Bone marrow (tissue), 2 donors: Measurements from ENCODE around the gene RRP15.
"Not testable (repeated sequence)": the region's sequence is repeated elsewhere in the genome, so short reads cannot be mapped to it uniquely, and the experiment has no call there.

Experiments
- DNase-seq, 2 donors: peaks; one replicate each; lab custom pipeline; 2025; lab: John Stamatoyannopoulos, UW

The RRP15 gene

GRCh38 chr1:218297461-218297860, 12.4 kb downstream of the RRP15 start:
- no peak for DNase-seq

GRCh38 chr1:218297867-218298266, 12.8 kb downstream of the RRP15 start:
- DNase-seq = no peak

DNA sequence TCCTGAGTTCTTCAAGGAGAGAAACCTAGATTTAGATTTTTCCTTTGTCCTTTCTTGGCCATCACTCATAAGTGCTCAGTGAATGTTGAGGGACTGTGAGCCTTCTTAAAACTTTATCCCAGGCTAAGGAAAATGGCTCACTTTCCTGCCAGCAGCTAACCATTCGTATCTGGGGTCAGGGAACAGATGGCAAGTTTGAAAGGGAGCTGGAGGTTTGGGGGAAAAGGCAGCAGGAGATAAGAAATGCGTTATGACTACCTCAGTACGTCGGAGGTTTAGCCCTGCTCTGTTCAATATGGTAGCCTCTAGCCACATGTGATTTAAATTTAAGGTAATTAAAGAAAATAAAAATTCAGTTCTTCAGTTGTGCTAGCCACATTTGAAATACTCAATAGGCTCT, 13.3 kb downstream of the RRP15 start:
- DNase-seq = no peak

GRCh38 chr1:218299416-218299815, 14.3 kb downstream of the RRP15 start:
- no peak for DNase-seq

- no peak for DNase-seq
Observed at GRCh38 chr1:218301217-218301616, 16.1 kb downstream of the RRP15 start.

DNA sequence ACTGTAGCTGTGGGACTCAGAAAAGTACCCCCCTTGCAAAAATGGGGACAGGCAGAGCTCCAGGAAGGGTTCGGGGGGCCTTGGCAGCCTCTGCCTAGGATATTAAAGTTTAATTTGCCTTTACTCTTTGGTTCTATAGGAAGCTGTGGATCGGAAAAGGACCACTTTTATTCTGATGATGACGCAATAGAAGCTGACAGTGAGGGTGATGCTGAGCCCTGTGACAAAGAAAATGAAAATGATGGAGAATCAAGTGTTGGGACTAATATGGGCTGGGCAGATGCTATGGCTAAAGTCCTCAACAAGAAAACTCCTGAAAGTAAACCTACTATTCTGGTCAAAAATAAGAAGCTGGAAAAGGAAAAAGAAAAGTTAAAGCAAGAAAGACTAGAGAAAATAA, 17.1 kb downstream of the RRP15 start:
- no peak for DNase-seq

GRCh38 chr1:218303176-218303879, 18.2 kb downstream of the RRP15 start:
- DNase-seq = no peak

- no peak for DNase-seq
Observed at GRCh38 chr1:218304281-218305039, 19.4 kb downstream of the RRP15 start.

DNA sequence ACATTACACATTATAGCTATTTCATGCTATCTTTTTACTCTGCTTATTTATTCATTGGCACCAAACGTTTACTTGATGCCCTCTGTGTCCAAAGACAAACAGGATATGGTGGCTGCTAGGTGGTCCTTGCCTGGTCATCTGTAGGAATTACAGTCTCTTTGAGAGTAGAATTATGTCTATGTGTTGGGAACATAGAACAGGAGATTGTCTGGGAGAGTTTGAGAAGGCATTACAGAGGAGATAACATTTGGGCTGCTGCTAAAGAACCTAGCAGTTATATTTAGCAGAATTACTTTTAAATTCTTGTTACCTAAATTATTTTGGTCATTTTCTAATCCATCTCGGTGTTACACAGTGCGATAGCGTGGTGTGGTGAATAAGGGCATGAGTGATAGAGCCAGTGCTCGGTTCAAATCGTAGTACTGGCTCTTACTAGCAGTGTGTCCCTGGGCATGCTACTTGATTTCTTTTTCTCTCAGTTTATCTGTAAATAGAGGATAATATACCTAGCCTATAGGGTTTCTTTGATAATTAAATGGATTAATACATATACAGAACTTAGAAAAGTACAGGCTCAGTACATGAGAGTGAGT, 20.5 kb downstream of the RRP15 start:
- DNase-seq = no peak

DNA sequence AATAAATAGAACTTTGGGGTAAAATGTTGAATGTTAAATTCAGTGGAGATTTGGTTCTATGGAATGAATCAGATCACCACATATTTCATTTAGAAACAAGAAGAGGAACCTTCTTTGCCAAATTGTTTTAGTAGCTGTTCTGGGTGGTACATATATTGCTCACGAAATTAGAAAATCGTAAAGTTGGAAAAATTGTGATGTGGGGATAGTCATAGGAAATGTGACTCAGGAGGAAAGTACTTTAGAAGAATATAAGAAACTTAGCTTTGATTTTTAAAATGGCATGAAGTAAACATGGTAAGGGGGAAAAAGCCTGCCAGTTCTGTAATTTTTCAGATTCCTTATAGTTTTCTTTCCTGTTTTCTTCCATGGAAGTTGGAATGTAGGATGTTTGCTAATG, 27.4 kb downstream of the RRP15 start:
- no peak for DNase-seq

GRCh38 chr1:218314316-218314715, 29.2 kb downstream of the RRP15 start:
- no peak for DNase-seq

GRCh38 chr1:218315638-218316037, 30.5 kb downstream of the RRP15 start:
- no peak for DNase-seq

GRCh38 chr1:218317061-218317460, 32.0 kb downstream of the RRP15 start:
- no peak for DNase-seq

- not testable (repeated sequence) for DNase-seq
Observed at GRCh38 chr1:218320182-218320581, 35.1 kb downstream of the RRP15 start.

DNA sequence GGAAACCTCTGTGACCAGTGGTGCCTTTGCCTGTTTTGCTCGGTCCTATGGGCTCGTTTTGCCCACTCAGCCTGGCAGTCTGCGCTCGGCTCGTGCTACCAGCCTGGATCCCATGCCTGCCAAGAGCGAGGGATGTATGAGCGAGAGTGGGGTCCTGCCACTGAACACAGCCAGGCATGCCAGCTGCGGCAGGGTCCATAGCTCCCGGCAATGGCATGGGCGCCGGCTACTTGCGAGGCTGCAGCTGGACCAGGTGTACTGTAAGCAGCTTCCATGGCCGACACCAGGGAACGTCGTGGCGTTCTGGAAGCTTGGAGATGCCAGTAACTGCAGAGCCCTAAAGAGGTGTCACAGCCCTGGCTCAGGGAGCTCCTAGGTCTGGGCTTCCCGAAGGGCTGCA, 37.7 kb downstream of the RRP15 start:
- DNase-seq = no peak

DNA sequence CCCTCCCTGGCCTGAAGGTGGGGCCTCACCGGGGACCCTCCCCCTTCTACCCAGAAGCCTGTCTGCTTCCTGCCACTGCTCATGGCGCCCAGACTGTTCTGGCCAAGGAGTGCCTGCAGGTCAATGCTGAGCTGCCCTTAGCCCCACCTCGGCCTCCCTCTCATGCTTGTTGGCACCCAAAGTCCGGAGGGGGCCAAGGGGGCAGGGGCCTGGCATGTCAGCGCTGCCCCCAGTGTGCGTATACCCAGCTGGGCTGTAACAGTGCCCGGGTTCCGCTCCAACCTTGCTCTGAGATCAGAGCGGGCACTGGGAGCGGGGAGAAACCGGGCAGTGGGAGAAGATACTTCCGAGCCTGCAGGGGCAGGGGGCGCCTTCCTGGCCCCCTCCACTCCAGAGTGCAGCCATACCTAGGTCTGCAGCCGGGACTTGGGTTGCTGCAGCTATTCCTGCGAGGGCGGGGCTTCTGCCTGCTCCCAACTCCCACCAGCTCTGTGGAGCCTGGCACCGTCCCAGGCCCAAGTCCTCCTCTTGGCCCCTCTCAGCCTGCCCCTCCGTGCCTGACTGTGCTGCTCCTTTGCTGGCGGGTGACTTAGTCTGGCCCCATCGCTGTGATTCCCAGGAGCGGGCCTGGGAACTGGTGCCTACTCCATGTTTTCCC, 38.6 kb downstream of the RRP15 start:
- DNase-seq = no peak

GRCh38 chr1:218324226-218324580, 39.1 kb downstream of the RRP15 start:
- no peak for DNase-seq

GRCh38 chr1:218328769-218329168, 43.7 kb downstream of the RRP15 start:
- DNase-seq = no peak

GRCh38 chr1:218330043-218330623, 45.0 kb downstream of the RRP15 start:
- DNase-seq = peak in 1 of 2 donors; percentile 22

DNA sequence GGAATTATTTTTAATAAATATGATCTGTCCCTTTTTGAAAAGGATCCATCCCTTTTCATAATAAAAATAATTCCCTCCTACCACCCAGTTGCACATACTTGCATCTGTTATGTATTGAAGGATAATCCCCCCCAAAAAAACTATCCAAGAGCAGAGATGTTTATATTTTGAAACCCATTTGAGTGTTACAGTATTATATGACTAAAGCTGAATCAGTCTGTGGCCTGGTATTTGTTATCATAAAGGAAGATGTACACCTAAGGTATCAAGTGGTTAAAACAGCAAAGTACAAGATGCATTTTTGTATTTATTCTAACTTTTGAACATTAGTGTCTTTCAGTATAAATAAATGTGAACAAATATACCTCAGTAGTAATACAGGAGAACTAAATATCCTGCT, 47.3 kb downstream of the RRP15 start:
- no peak for DNase-seq

DNA sequence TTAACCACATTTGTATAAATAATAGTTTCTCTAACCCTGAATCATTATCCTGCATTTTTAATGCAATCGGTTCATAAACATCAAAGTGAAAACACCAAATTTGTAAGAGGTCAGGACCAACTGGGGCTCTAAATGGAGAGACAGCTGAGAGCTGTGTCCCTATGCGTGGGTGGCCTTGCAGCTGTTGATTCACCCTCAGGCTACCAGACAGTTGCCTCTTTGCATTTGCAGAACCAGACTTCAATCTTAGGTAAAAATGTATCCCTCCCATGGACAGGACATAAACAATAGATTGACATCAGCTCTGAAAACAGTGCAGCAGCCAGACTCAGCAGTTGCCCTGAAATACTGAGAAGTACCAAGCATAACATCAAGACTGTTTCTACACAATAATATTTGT, 51.2 kb downstream of the RRP15 start:
- no peak for DNase-seq

GRCh38 chr1:218339267-218339831, 54.3 kb downstream of the RRP15 start:
- DNase-seq = no peak
